GM21515 (cell line): Measurements from ENCODE around the gene SLC25A14.
A peak's percentile ranks its signal among the peaks of the same experiment; 100 is the strongest.
"Not testable (repeated sequence)": the region's sequence is repeated elsewhere in the genome, so short reads cannot be mapped to it uniquely, and the experiment has no call there.

Experiments used
- ATAC-seq: cut with Tn5 transposase; IDR thresholded peaks from one replicate; pipeline ENCODE4 v1.9.1; 2021; ENCODE audit not compliant: unreplicated experiment

SLC25A14 gene, protein sequence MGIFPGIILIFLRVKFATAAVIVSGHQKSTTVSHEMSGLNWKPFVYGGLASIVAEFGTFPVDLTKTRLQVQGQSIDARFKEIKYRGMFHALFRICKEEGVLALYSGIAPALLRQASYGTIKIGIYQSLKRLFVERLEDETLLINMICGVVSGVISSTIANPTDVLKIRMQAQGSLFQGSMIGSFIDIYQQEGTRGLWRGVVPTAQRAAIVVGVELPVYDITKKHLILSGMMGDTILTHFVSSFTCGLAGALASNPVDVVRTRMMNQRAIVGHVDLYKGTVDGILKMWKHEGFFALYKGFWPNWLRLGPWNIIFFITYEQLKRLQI

GRCh38 chrX:130339408-130340222 is at the start of gene SLC25A14:
Gene SLC25A14, plus strand, starts transcription at chrX:130339919. Its CDS starts 360 bp downstream, at chrX:130340279.
- ATAC-seq: peak; percentile 99

DNA sequence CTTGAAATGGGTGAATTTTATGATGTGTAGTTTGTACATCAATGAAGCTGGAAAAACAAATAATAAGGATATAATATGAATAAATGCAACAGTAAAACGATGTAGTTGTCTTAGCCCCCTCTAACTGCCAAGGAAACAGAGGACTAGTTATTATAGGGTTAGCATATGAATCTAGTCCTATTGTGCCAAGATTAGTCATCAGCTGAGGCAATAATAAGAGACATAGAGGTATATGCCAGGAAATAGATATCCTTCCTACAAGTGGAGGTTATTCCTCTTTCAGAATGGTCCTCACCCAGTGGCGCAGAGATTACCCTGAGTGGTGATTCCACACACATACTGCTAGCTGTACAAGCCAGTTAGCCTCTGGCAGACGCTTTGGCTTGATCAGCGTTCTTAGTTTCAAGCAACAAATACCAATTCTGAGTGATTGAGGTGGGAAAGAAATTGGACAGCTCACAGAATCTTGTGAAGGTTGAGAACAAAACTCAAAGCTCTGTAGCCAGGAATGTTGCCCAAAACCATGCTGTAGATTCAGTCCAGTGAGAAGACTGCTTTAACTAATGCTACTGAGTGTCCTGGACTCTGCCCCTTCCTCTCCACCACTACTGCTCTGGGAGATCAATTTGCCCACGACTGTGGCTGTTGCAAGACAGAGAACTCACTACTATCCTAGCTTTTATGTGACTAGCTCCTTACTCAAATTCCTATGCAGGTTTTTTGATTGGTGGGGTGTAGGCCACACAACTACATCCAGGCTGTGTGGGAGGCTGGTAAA is 44.0 kb upstream of the SLC25A14 start:
- no peak for ATAC-seq

- ATAC-seq: no peak
These were observed 43.4 kb upstream of the SLC25A14 start for GRCh38 chrX:130296297-130296678.

GRCh38 chrX:130296743-130297142 is 43.0 kb upstream of the SLC25A14 start:
- ATAC-seq: no peak

DNA sequence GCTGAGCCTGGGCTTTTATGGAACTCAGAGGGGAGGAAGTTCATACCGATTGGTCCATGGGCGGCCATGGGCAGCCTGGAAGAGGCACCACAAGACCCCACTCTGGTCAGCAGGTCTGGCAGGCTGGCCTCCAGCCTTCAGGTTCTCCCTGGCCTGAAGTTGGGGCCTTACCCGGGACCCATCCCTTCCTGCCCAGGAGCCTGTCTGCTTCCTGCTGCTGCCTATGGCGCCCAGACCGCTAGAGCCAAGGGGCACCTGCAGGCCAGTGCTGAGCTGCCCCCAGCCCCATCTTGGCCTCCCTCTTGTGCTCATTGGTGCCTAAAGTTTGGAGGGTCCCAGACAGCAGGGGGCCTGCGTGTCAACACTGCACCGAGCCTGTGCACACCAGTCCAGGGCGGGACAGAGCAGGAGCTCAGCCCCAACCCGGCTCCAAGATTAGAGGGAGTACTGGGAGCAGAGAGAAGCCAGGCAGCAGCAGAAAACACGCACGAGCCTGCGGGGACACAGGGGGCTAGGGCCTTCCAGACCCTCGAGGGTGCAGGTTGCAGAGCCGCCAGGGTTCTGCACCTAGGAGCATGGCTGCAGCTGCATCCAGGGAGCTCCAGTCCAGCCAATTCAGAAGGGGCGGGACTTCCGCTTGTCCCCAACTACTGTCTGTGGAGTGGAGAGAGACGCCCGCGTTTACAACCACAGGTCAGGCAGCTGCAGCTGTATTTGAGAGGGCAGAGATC is 40.3 kb upstream of the SLC25A14 start:
- ATAC-seq: no peak

DNA sequence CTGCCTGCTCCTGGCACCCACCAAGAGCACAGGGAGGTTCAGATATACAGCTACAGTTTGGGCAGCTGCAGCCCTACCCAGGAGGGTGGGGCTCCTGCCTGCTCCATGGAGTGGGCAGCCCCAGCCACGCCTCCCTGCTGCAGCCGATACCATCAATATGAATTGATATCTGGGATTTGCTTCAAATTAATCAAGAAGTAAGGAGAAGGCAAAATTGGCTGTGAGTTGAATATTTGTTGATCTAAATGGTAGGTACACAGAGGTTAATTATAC is 39.8 kb upstream of the SLC25A14 start:
- ATAC-seq: no peak

DNA sequence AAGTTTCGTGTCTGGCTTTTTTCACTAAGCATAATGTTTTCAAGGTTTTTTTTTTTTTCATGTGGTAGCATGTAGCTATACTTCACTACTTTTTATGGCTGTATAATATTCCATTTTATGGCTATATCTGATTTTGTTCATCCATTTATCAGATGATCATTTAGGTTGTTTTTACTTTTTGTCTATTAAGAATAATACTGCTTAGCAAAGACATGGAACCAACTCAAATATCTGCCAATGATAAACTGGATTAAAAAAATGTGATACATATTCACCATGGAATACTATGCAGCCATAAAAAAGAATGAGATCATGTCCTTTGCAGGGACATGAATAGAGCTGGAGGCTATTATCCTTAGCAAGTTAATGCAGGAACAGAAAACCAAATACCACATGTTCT is 38.3 kb upstream of the SLC25A14 start:
- no peak for ATAC-seq

DNA sequence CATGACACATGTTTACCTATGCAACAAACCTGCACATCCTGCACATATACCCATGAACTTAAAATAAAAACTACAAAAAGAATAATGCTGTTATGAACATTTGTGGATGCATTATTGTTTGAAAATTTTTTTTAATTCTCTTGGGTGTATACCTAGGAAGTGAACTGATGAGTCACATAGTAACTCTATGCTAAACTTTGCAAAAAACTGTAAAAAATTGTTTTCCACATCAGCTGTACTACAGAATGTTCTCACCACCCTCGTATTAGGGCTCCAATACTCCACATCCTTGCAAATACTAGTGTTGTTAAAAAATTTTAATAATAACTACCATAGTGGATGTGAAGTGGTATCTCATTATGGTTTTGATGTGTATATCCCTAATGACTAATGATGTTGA is 37.7 kb upstream of the SLC25A14 start:
- no peak for ATAC-seq

- ATAC-seq: no peak
These were observed 34.9 kb upstream of the SLC25A14 start for GRCh38 chrX:130304587-130305368.

DNA sequence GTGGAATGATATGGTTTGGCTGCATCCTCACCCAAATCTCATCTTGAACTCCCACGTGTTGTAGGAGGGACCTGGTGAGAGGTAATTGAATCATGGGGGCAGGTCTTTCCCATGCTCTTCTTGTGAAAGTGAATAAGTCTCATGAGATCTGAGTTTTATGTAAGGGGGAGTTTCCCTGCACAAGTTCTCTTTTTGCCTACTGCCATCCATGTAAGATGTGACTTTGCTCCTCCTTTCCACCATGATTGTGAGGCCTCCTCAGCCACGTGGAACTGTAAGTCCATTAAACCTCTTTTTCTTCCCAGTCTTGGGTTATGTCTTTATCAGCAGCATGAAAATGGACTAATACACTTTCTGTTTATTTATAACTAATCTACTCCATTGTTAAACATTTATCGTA is 19.8 kb upstream of the SLC25A14 start:
- ATAC-seq: not testable (repeated sequence)

GRCh38 chrX:130321550-130321949 is 18.2 kb upstream of the SLC25A14 start:
- no peak for ATAC-seq

- no peak for ATAC-seq
These were observed 9.6 kb upstream of the SLC25A14 start for GRCh38 chrX:130330146-130330545.

DNA sequence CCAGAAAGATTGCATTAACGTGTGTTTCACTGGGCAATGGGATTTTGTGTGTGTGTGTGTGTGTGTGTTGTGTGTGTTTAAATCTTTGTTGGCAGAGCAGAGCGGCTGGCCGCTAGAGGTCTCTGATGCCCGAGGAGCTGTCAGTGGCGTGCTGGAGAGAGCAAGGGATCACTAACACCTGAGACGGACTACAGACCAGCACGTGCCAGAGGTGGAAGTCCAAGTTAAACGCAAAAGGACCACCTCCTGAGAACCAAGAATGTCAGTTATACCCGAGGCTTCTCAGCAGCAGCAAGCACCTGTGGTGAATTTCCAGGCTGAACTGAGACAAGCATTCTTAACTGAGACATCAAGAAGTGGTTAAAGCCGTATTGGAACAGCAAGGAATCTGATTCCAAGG is 9.0 kb upstream of the SLC25A14 start:
- ATAC-seq: peak; percentile 77

- ATAC-seq: no peak
These were observed 3.2 kb upstream of the SLC25A14 start for GRCh38 chrX:130336531-130336930.

- ATAC-seq: not testable (repeated sequence)
These were observed 850 bp upstream of the SLC25A14 start for GRCh38 chrX:130338869-130339268.

DNA sequence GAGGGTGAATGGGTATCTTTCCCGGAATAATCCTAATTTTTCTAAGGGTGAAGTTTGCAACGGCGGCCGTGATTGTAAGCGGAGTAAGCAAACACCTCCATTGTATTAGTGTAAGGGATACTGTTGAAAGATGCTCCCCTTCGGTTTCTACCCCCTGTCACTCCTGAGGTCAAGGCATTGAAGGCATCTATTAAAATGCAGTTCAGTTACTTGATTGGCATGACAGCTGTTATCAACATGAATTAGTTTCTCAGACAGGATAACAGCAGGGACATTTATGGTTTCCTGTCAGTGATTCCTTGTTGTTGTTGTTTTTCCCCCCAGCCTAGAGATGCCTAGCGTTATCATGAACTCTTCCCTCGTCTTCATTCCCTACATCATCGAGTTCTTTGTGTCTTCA is 552 bp downstream of the SLC25A14 start:
- ATAC-seq: no peak

DNA sequence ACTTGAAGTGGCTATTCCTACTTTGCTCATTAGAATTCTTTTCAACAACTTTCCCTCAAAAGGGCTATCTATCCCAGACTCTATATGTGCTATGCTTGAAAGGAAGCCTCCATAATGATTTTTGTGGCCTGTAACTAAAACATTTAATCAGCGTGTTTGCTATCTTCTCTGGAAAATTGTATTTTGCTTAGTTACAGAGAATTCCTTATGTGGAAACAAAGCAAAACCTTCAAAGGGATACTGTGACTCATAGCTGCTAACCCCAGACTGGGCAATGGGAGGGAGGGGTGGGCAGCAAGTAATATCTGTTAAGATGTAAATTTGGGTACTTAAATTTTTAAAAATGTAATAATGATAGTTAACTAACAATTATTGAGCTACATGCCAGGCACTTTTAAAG is 3.7 kb downstream of the SLC25A14 start:
- no peak for ATAC-seq

DNA sequence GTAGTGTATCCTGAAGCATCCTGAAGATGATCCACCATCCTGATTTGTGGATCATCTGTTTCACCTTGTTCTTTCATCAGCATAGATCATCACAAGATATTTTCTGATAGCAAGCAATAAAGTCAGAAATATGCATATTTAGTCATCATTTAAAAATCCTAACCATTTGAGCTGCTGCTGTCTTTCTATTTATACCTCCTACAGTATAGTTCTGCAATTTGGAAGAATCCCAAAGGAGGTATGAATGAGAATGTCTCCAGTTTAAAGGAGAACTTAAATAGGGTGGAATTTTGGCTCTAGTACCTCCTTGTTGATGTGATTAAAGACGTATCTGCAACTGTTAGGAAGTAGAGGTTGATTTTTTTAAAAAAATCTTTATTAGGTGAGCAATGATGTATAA is 7.6 kb downstream of the SLC25A14 start:
- ATAC-seq: no peak

DNA sequence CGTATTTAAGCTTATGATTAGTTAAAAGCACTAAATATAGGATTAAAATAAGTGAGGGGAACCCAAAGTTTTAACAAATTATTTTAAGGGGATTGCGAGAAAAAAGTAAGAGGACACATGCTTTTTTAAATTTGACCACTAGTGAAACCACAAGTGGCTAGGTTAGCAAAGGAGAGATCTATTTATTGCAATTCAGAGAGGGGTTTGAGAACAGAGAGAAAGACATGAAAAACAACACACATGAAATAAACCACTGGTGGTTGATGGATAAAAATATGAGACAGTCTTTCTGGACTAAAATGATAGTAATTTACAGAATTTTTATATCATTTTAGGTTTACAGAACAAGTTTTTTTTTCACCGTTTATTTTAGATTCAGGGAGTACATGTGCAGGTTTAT is 11.8 kb downstream of the SLC25A14 start:
- no peak for ATAC-seq

GRCh38 chrX:130352050-130352449 is 12.3 kb downstream of the SLC25A14 start:
- ATAC-seq: not testable (repeated sequence)
